HG02885 (cell line): ENCODE results near the gene DIP2C.

ENCODE experiments used
- ATAC-seq: cut with Tn5 transposase; IDR thresholded peaks from one replicate; pipeline ENCODE4 v1.9.1; 2021; ENCODE audit warnings: mild to moderate bottlenecking; ENCODE audit not compliant: unreplicated experiment, poor library complexity

DIP2C gene

DNA sequence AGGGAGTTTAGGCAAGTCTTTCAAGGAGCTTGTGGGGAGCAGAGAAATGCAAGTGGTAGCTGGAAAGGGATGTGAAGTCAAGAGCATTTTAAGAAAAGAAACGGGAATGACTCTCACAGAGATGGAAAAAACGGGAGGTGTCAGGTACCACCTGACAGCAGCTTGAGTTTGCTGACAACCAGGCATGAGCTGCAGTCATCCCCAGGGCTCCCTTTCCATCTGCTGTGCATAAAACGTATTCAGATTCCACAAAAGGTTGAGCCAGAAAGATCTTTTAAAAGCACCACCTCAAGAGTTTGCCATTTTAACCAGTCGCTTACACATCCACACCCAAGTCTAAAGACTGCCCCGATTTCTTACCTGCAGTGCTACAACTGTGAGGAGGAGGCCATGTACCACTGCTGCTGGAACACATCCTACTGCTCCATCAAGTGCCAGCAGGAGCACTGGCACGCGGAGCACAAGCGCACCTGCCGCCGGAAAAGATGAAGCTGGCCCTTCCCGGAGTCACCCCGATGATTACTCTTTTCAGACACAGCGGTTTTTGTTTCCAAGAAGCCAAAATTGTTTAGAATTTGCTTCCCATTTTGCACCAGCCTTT, 437.4 kb downstream of the DIP2C start:
- no peak for ATAC-seq

DNA sequence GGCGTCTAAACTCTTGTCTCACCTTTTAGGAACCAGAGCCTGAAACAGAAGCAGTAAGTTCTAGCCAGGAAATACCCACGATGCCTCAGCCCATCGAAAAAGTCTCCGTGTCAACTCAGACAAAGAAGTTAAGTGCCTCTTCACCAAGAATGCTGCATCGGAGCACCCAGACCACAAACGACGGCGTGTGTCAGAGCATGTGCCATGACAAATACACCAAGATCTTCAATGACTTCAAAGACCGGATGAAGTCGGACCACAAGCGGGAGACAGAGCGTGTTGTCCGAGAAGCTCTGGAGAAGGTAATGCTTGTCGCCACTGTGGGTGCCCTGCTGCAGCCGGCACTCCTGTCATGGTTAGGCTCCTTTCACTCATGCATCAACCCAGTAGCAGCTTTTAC, 441.2 kb downstream of the DIP2C start:
- no peak for ATAC-seq

DNA sequence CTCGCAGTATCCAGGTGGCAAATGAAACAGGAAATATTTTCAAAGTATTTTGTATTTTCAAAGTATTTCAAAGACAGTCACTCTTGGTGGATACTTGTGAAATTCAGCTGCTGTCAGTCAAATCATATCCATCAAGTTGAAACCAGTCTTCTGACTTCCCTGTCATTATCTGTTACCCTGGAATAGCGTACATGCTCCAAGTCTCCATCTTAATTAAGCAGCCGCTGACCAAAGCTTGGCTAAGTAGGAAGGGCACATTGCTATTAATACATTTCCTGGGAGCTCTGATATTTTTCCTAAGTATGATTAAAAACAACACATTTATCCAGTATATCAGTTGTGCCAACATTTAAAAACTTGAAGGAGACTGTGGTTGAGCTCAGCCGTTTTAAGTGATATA, 442.0 kb downstream of the DIP2C start:
- ATAC-seq = no peak

DNA sequence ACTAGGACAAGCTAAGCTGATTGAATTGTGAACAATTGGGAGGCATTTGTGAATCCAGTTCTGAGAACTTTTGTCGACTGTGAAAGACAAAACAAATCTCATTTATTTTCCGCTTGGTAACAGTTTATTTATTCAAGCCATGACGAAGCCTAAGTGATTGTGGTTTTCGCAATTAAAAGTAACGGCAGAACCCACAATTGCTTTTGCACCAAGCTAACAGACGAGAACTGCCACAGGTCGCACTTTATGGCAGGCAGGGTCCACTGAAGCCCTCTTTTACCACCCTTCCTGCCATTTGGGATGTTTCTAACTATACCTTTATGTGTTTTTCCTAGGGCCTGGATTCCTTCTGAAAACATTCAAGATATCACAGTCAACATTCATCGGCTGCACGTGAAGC, 443.0 kb downstream of the DIP2C start:
- no peak for ATAC-seq

DNA sequence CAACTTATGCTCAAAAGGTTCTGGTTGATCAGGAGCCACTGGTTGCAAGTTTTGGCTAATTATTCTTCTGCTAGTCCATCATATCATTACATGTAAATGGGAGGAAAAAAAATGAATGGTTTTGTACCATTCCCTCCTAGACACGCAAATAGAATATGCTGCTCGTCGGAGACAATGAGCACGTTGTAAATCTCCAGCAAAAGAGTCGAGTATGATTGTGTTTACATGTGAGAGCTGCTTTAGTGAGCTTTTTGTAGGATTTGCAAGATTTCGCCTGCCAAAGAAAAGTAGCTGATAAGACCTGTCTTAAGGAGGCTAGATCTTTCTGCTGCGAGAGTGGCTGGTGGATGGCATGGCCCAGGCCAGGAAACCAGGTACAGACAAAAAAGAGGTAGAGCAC, 445.2 kb downstream of the DIP2C start:
- no peak for ATAC-seq

DNA sequence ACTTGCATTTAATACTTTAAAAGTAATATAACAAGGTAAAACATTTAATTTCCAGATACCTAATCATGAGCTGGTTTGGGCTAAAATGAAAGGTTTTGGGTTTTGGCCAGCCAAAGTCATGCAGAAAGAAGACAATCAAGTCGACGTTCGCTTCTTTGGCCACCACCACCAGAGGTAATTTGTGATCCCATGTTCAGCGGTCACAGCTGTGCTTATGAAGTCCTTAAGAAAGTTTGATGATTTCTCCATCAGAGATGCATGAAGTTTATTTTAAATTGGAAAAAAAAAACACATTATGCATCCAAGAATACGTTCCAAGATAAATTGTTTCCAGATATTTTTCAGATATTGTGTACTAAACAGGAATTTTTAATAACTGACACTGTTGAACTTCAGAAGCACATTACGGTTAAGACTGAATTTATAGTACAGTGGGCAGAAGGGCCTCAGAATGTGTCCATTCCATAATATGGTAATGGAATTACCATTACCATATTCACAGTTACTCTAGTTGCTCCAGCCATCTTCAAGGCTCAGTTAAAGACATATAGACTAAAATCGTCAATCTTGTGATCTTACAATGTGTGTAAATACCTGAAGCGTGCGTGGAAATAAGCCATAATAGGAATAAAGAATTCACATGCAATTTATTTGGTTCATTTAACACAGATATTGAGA, 447.4 kb downstream of the DIP2C start:
- no peak for ATAC-seq

DNA sequence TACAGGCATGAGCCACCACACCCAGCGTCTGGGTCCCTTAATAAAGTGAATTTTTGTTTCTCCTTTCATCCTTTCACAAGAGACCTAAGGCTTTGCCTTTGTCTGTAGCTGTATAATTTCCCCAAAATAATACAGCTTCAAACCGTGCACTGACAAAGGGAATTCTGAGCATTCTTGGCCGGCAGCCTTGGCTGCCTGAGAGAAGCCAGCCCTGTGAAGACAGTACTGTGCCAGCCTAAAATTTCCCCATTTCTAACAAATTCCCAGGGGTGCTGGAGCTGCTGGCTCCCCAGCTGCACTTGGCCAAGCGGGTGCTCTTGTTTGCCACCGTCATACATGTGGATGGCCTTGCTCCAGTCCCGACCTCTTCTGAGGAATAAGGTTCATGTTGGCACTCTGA, 448.0 kb downstream of the DIP2C start:
- no peak for ATAC-seq

DNA sequence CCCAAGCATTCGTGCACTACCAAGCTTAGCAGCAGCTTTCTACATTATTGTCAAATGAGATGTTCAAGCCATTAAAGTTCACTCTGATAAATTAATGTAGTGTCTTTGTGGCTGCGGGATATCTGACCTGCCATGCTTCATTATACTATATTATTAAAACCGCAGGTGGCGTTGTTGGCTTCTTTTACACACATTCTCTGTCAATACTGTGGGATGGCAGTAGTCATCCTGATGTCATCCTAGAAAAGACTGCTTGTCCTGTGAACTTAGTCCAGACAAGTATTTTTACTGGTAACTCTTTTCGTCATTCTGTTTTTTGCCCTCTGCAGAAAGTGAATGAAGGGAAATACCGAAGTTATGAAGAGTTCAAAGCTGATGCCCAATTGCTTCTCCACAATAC, 450.4 kb downstream of the DIP2C start:
- ATAC-seq = no peak

DNA sequence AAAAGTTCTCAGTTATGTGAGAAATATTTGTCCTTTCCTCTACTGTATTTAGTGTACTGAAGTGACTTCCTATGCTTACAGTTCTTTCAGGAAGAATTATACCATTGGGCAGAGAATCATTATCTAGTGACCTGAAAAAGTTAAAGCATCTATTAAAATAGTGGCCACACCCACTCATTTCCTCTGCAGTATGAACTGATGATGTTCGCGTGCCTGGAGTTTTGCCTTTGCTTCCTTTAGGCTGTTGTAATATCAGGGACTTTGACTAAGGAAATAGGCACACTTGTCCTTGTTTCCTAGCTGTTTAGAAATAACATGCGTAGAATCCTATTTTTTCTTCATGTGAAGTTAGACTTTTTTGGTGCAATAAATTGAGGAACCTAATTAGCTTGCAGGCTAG, 453.6 kb downstream of the DIP2C start:
- ATAC-seq = no peak

DNA sequence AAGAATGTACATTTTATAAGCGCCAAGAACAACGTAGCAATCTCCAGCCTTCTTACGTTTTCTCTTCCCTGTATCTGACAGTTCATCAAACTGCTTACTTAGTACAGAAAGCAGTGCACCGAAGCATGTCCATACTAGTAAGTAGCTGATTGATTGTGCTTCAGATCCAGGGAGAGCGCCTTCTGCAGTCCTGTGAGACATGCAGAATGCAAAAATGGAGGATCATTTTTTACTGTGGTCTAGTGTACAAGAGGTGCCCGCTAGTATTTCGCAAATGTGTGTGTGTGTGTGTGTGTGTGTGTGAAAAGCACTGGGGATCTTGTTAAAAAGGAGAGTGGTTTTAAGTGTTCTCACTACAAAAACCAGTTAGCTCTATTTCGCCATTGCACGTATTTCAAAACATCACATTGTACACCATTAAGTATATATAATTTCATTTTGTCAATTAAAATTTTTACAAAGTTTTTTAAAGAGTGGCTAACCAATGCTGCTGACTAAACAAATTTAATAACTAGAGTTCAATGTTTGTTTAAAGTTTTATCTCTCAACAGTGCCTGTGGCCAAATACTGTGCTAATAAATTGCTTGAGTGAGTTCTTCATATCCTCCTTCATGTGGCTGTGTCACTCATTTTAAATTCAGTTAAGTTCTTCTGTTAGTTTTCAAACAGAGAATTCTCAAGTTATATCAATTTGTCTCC, 454.6 kb downstream of the DIP2C start:
- ATAC-seq = no peak

DNA sequence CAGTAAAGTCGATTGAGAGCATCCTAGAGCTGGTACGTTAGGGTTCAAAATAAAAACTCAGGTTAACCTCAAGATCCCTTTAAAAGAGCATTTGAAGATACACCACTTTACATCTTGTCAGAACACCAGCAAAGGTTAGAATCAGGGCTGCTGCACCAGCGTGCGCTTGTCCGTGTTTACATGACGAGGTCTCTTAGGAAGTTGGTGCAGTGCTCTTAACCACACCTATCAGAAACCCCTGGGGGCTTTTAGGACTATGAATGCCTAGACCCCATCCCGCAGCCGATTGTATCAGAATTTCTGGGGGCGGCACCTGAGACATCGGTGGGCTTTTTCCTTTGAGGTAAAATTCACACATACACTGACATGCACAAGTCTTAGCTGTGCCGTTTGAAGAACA, 456.6 kb downstream of the DIP2C start:
- no peak for ATAC-seq

DNA sequence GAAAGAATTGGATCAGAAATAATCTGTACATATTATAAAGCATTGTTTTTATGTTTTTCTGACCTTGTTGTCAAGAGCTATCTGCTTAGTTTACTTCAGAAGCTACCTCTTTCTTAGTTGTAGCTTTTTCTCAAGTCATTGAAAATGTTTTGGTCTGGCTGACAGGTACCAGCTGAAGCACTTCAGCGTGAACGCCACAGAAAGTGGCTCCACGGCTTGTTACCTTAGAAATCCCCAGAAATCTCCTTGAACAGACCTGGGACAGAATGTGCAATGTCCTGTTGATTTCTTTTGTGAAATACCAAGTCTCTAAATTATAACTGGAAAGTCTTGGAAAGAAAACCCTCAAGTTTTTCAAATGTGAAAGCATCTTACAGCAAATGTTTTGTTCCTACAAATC, 457.4 kb downstream of the DIP2C start:
- ATAC-seq = no peak

DNA sequence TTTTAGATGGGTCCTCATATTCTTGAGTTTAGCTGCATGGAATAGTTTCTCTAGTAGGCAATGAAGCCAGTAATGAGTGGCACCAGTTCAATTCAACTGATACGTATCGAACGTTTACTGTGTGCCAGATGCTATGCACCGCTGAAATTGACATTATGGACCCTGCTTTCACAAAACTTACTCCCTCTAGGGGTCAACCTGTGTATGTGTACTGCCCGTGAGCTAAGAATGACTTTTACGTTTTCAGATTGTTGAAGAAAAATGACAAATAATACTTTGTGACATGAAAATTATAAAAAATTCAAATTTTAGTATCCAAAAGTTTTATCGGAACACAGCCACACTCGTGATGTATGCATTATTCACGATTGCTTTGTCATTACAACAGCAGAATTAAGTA, 458.7 kb downstream of the DIP2C start:
- no peak for ATAC-seq

DNA sequence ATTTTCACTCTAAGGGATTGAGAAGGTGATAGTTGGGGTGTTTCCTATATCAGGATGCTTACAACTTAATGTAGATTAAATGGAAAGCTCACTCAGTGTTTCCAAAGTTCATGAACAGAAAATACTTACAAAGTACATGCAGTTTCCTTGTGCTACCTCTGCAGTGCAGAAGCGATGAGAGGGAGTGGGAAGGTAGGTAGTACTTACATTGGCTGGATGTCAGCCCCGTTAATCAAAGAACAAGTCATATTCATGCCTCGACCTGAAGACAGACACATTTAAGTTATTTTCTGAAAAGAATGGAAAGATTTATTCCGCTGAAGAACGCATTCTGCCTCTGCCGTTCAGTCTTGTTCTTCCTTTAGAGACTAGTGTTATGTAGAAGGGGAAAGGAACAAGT, 461.1 kb downstream of the DIP2C start:
- no peak for ATAC-seq

DNA sequence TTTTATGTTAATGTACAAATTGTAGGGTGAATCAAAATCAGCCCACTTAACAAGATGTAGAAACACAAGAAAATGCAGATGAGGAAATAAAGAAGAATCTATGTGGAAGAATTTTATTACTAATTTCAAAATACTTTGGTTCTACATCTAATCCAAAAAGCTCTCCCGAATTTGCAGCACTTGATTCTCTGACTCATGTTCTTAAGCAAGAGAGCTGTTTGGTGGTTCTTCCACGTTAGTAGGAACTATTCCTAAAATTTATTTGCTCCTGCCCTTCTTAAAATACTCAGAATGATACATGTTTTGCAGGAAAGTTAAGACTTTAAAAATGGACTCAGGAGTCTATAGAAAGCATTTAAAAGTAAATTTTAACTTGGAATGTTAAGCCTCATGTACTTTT, 462.5 kb downstream of the DIP2C start:
- no peak for ATAC-seq

DNA sequence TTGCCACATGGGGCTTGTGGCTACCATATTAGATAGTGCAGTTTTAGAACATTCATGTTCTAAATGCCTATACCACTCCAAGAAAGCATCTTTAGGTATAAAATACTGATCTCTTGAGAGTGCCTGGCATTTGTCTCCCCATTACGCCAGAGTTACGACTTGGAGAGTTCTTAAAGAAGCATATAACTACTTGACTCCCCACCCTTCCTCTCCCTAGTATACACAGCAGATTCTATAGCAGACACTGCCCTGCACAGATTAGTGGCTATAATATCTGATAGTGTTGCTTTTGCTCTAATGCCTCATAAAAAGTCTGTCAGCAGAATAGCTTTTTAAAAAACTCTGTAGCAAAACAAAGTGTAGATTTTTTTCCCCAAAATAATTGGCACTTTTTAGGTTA, 463.4 kb downstream of the DIP2C start:
- ATAC-seq = no peak

DNA sequence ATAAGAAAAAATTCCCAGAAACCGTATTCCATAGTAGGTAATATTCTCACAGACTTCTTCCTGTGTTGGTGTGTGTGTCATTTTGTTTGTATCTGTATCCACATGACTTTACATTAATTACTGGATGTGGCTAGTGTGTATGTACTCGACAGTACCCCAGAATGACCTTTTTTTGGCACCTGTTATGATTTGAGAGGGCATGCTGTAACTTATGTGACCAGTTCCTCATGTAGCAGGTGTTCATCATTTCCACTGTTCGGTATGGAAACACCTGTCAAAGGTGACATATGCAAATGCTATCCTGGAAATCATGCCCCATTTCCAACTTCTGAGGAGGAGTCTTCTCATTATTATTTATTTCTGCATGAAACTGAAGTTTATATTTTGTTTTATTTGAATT, 464.9 kb downstream of the DIP2C start:
- peak; percentile 52 for ATAC-seq
